Measurements from ENCODE around the gene SLC4A5.

Gene SLC4A5

GRCh38 chr2:74343316-74343715 lies at the start of gene SLC4A5:
SLC4A5 (minus strand) TSS chr2:74343416; CDS start chr2:74315023, 28,393 bp downstream.
- DNase-seq (ENCODE audit: low read depth): no peak

- no peak for DNase-seq (ENCODE audit: low read depth)
These were observed 49.2 kb upstream of the SLC4A5 start for GRCh38 chr2:74392449-74392743.

GRCh38 chr2:74391580-74392448 lies 48.6 kb upstream of the SLC4A5 start:
- no peak for DNase-seq (ENCODE audit: low read depth)

- DNase-seq (ENCODE audit: low read depth): no peak
These were observed 48.0 kb upstream of the SLC4A5 start for GRCh38 chr2:74391209-74391579.

- DNase-seq (ENCODE audit: low read depth): no peak
These were observed 47.4 kb upstream of the SLC4A5 start for GRCh38 chr2:74390606-74391005.

GRCh38 chr2:74387346-74387745 lies 44.1 kb upstream of the SLC4A5 start:
- DNase-seq (ENCODE audit: low read depth): no peak

GRCh38 chr2:74385396-74385795 lies 42.2 kb upstream of the SLC4A5 start:
- no peak for DNase-seq (ENCODE audit: low read depth)

- no peak for DNase-seq (ENCODE audit: low read depth)
These were observed 40.8 kb upstream of the SLC4A5 start for GRCh38 chr2:74384051-74384450.

GRCh38 chr2:74383254-74383653 lies 40.0 kb upstream of the SLC4A5 start:
- no peak for DNase-seq (ENCODE audit: low read depth)

GRCh38 chr2:74381751-74382150 lies 38.5 kb upstream of the SLC4A5 start:
- no peak for DNase-seq (ENCODE audit: low read depth)

- no peak for DNase-seq (ENCODE audit: low read depth)
These were observed 36.9 kb upstream of the SLC4A5 start, which contains the start of gene DCTN1 for GRCh38 chr2:74379851-74380789. DCTN1 (minus strand) TSS chr2:74380311; CDS start chr2:74380037, 274 bp downstream.

GRCh38 chr2:74378007-74378406 lies 34.8 kb upstream of the SLC4A5 start:
- no peak for DNase-seq (ENCODE audit: low read depth)

GRCh38 chr2:74375838-74376237 lies 32.6 kb upstream of the SLC4A5 start:
- DNase-seq (ENCODE audit: low read depth): no peak

- no peak for DNase-seq (ENCODE audit: low read depth)
These were observed 31.4 kb upstream of the SLC4A5 start for GRCh38 chr2:74374509-74375205.

GRCh38 chr2:74373985-74374384 lies 30.8 kb upstream of the SLC4A5 start:
- no peak for DNase-seq (ENCODE audit: low read depth)

GRCh38 chr2:74373221-74373676 lies 30.0 kb upstream of the SLC4A5 start:
- no peak for DNase-seq (ENCODE audit: low read depth)

GRCh38 chr2:74372674-74373073 lies 29.5 kb upstream of the SLC4A5 start:
- DNase-seq (ENCODE audit: low read depth): no peak

GRCh38 chr2:74371421-74371820 lies 28.2 kb upstream of the SLC4A5 start:
- no peak for DNase-seq (ENCODE audit: low read depth)

GRCh38 chr2:74369976-74370375 lies 26.8 kb upstream of the SLC4A5 start:
- no peak for DNase-seq (ENCODE audit: low read depth)

GRCh38 chr2:74368499-74368898 lies 25.3 kb upstream of the SLC4A5 start:
- no peak for DNase-seq (ENCODE audit: low read depth)

- DNase-seq (ENCODE audit: low read depth): no peak
These were observed 24.6 kb upstream of the SLC4A5 start for GRCh38 chr2:74367789-74368188.

- no peak for DNase-seq (ENCODE audit: low read depth)
These were observed 22.8 kb upstream of the SLC4A5 start for GRCh38 chr2:74366036-74366435.
